ES-I3 (cell line): ENCODE results near the gene DLK2.
"Not testable (repeated sequence)": the region's sequence is repeated elsewhere in the genome, so short reads cannot be mapped to it uniquely, and the experiment has no call there.

Experiments
- H3K36me3 ChIP-seq: 2 replicates; pipeline ENCODE4 v1.6.1; 2013; ENCODE audit warnings: mild to moderate bottlenecking, low read length, control low read depth, moderate library complexity; ENCODE audit not compliant: insufficient read depth
- H3K4me1 ChIP-seq: 2 replicates; pipeline ENCODE4 v1.6.1; 2013; ENCODE audit warnings: mild to moderate bottlenecking, control low read depth, low read length; ENCODE audit not compliant: insufficient read depth
- H3K9ac ChIP-seq: 2 replicates; pipeline ENCODE4 v1.6.1; 2013; ENCODE audit warnings: low read depth, mild to moderate bottlenecking, low read length, moderate library complexity
- H3K9me3 ChIP-seq: 2 replicates; pipeline ENCODE4 v1.6.1; 2013; ENCODE audit warnings: mild to moderate bottlenecking, low read length, moderate library complexity; ENCODE audit not compliant: control insufficient read depth, insufficient read depth

DLK2 gene

DNA sequence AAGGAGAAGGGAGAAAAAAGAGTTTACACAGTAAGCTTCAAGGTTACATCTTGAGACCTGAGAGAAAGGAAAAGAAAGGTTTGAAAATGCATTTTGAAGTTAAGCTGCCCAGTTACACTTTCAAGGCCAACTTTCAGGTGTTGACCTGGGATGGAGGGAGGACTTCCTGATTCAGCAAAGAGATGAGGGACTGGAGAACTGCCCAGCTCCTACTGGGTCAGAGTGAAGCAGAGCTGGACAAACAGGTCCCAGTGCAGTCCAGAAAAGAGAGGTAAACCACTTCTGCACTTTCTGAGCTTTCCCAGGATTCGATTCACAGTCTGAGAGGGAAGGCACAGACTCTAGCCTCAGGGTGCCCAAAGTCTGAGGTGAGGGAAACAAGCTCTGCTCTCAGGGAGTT lies 16.1 kb upstream of the DLK2 start:
- H3K9me3 ChIP-seq, result no peaks in the 10 kb centered on the region
- no peaks in the 10 kb centered on the region; the same call in 1 of the 2 replicates for H3K4me1 ChIP-seq

DNA sequence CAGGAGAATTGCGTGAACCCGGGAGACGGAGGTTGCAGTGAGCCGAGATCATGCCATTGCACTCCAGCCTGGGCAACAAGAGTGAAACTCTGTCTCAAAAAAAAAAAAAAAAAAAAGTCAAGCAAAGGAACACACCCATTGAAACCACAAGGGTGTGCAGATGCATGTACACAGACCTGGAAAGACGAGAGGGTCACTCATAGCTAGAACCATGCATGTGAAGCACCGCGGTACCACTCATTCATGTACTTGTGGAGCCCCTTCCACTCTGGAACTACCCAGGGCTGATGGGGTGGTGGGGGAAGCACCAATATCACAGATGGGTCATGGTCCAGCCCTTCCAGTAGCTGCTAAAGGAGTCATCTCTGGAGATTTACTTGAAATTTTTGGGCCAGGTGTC lies 14.6 kb upstream of the DLK2 start:
- Histone ChIP-seq H3K4me1 (no peaks in the 10 kb centered on the region; the same call in 1 of the 2 replicates), H3K36me3 (no peaks in the 10 kb centered on the region), H3K9me3 (no peaks in the 10 kb centered on the region), H3K9ac (no peak overlapping the region)

More for the DNA sequence above, 16.1 kb upstream of the DLK2 start:
- Histone ChIP-seq H3K36me3 (no peaks in the 10 kb centered on the region), H3K9ac (no peak overlapping the region)

DNA sequence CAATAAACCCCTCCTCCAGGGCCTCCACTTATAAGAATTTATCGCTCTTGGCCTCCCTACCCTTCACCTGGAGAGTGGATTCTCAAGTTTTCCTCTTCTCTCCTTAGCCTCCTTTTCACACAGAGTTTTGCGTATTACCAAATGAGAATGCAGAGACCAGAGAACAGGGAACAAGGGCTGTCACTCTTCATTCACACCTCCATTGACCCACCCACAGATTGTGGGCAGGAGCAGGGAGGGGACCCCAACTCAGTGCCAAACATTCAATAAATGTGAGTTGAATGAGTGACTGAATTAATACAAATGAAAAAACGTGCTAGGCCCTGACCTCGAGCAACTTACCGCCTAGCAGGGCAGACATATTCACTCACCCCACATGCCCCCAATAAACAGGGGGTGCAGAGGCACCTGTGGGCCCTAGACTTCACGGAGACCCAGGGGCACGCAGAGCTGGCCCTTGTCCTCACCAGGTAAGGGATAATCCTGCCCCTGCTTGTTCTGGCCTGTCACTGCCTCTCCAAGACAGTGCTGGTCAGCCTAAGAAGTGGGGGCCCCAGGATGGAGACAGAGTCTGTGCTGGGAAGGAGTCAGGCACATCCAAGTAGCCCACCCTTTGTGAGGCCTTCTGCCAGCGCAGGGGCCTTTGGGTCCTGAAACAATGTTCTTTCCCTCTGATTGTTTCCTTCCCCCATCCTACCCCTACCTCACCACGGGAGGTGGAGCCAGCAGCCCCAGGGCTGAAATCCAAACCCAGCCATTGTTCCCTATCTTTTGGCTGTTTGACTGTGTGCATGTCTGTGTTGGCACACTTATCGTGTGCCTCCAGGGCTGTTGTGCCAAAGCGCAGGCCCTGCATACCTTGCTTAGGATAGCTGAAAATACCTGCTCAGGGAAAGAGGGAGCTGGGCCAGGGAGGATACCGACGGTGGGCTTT lies 13.7 kb upstream of the DLK2 start:
- H3K36me3 ChIP-seq, result no peaks in the 10 kb centered on the region
- H3K9ac ChIP-seq, result no peak overlapping the region
- H3K4me1 ChIP-seq, result no peaks in the 10 kb centered on the region; the same call in 1 of the 2 replicates
- H3K9me3 ChIP-seq, result no peaks in the 10 kb centered on the region

DNA sequence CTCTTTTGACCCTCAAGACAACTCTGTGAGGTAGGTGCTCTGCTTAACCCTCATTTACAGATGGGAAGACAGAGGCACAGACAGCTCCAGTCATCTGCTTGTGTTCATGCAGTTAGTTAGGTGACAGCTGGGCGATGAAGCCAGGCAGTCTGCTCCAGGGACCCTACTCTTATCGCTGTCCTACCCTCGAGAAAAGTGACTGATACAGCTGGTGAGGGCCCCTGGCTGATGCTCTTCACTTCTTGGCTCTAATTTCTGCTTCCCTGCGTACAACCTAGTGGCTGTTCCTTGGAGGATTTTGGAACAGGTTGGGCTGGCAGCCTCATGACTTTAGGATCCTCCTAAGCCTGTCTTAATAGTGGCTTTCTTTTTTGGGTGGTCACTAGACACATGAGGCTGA lies 12.9 kb upstream of the DLK2 start:
- H3K9ac ChIP-seq, result no peak overlapping the region
- no peaks in the 10 kb centered on the region; the same call in 1 of the 2 replicates for H3K4me1 ChIP-seq
- no peaks in the 10 kb centered on the region for H3K9me3 ChIP-seq
- no peaks in the 10 kb centered on the region for H3K36me3 ChIP-seq

DNA sequence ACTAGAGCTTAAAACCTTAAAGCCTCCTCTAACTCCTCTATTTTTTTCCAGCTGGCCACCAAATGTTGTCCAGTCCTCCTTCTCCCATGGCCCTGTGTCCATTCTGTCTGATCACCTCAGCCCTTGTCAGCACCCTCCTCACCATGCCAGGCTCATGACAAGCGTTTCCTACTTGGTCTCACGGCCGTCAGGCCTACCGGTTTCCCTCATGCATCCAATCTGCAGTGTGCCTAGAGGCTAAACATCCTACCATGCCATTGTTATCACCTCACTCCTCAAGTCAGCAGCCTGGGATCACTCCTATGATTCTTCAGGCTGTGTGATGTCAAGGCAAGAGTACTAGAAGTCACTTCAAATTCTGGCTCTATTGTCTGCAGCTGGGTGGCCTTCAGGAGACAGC lies 12.4 kb upstream of the DLK2 start:
- no peak overlapping the region for H3K9ac ChIP-seq
- H3K36me3 ChIP-seq, result no peaks in the 10 kb centered on the region
- no peaks in the 10 kb centered on the region; the same call in 1 of the 2 replicates for H3K4me1 ChIP-seq
- no peaks in the 10 kb centered on the region for H3K9me3 ChIP-seq

DNA sequence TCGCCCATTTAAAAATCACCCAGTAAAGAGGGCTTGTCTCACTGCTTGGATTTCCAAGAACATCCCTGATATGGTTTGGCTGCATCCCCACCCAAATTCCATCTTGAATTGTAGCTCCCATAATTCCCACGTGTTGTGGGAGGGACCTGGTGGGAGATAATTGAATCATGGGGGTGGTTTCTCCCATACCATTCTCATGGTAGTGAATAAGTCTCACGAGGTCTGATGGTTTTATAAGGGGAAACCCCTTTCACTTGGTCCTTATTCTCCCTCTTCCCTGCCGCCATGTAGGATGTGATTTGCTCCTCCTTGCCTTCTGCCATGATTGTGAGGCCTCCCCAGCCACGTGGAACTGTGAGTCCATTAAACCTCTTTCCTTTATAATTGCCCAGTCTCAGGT lies 11.9 kb upstream of the DLK2 start:
- H3K9me3 ChIP-seq, H3K9ac ChIP-seq, H3K4me1 ChIP-seq, H3K36me3 ChIP-seq: not testable (repeated sequence)

DNA sequence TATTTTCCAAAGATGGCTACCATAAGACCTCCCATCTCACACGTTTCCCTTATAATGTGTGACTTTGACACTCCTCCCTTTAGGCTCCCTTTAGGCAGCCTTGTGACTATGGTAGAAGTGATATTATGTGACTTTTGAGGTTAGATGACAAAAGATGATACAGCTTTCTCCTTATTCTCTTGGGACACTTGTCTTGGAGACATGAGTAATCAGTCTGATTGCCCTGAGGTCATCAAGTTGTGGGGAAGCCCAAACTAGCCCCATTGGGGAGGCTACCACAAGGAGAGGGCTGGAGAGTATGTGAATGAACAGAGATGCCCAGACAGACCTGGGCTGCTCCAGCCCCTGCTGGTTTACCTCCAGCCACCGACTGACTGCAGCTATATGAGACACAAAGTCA lies 10.6 kb upstream of the DLK2 start:
- Histone ChIP-seq H3K9ac (no peak overlapping the region), H3K4me1 (no peaks in the 10 kb centered on the region; the same call in 1 of the 2 replicates), H3K36me3 (no peaks in the 10 kb centered on the region), H3K9me3 (no peaks in the 10 kb centered on the region)

DNA sequence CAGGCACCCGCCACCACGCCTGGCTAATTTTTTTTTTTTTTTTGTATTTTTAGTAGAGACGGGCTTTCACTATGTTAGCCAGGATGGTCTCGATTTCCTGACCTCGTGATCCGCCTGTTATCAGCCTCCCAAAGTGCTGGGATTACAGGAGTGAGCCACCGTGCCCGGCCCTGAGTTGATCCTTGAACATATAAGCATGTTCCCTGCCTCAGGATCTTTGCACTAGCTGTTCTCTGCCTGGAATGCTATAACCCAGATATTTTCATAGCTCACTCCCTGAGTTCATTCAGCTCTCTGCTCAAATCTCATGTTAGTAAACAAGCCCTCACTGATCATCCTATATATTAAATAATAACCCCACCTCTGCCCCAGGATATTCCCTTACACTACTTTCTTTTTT lies 9.0 kb upstream of the DLK2 start:
- Histone ChIP-seq H3K4me1 (no peaks in the 10 kb centered on the region; the same call in 1 of the 2 replicates), H3K9ac (no peak overlapping the region), H3K36me3 (no peaks in the 10 kb centered on the region)

DNA sequence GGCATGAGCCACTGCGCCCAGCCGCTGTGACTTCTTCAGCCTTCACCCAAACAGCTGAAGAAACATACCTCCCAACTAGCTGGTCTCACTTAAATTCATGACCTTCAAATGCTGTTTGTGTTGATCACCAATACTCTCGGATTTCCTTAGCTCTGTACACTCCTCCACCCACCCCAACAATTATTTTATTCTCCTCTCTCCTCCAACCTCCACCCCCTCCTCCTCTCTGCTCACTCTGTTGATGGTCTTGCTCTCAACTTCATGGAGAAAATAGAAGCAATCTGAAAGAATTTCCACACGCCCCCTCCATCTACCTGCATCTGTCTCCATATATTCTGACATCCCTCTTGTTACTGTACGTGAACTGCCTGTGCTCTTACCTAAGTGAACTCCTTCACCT lies 6.6 kb upstream of the DLK2 start:
- no peaks in the 10 kb centered on the region for H3K4me1 ChIP-seq
- no peaks in the 10 kb centered on the region for H3K9me3 ChIP-seq
- H3K36me3 ChIP-seq, result no peaks in the 10 kb centered on the region
- no peak overlapping the region for H3K9ac ChIP-seq

More for the DNA sequence above, 9.0 kb upstream of the DLK2 start:
- H3K9me3 ChIP-seq, result no peaks in the 10 kb centered on the region

DNA sequence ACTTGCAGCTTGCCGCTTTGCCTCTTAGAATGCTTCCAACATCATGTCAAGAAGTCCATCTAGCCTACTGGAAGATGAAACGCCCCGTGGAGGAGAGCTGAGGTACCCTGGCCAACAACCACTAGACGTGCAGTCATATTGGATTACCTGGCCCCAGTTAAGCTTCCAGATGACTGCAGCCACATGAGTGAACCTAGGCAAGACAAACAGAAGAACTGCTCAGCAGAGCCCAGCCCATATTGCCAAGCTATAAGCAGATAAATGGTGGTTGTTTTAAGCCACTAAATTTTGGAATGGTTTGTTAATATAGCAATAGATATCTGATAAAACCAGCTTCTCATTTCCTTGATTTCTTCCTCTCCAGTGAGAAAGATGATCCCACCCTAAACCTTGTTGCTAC lies 4.7 kb upstream of the DLK2 start:
- no peaks in the 10 kb centered on the region for H3K4me1 ChIP-seq
- H3K9me3 ChIP-seq, result no peaks in the 10 kb centered on the region
- no peaks in the 10 kb centered on the region for H3K36me3 ChIP-seq
- H3K9ac ChIP-seq, result no peak overlapping the region

DNA sequence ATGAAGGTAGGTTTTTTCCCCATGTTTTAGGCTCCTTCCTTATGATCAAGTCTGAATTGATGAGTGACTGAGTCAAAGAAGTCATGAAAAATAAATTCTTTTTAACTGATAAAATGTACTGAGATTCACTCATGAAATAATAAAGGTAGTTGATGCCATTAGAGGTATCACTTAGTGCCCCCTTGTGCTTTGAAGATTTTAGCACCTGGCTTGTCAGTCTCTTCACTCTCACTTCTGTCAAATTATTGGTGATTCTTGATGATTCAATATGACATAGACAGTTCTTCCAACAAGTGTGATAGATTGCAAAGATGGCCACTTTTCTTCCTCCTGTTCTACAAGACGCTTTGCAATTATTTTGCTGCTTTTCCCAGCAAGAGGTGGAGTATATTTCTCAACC lies 4.2 kb upstream of the DLK2 start:
- Histone ChIP-seq H3K36me3 (no peaks in the 10 kb centered on the region), H3K4me1 (no peaks in the 10 kb centered on the region), H3K9ac (no peak overlapping the region), H3K9me3 (no peaks in the 10 kb centered on the region)

DNA sequence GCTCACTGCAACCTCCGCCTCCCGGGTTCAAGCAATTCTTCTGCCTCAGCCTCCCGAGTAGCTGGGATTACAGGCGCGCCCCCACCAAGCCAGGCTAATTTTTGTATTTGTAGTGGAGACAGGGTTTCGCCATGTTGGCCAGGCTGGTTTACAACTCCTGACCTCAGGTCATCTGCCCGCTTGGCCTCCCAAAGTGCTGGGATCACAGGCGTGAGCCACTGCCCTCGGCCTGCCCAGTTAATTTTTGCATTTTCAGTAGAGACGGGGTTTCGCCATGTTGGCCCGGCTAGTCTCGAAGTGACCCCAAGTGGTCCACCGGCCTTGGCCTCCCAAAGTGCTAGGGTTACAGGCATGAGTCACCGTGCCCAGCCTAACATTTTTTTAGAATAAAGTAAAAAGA lies 2.8 kb upstream of the DLK2 start:
- H3K4me1 ChIP-seq, H3K9me3 ChIP-seq, H3K36me3 ChIP-seq, H3K9ac ChIP-seq: not testable (repeated sequence)

DNA sequence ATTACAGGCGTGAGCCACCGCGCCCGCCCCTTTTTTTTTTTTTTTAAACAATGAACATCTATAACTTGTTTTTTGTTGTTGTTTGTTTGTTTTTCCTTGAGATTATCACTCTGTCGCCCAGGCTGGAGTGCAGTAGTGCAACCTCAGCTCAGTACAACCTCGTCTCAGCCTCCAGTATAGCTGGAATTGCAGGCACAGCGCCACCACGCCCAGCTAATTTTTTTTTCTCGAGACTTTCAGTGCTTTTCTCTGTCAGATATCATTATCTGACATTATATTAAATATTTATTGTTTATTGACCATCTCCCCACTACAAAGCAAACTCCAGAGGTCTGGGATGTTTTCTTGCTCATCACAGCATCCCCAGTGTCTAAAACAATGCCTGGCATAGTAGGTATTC lies 2.3 kb upstream of the DLK2 start:
- no peaks in the 10 kb centered on the region for H3K36me3 ChIP-seq
- H3K4me1 ChIP-seq, result no peaks in the 10 kb centered on the region
- H3K9me3 ChIP-seq, result no peaks in the 10 kb centered on the region
- H3K9ac ChIP-seq, result peak overlapping the region; percentile 28

DNA sequence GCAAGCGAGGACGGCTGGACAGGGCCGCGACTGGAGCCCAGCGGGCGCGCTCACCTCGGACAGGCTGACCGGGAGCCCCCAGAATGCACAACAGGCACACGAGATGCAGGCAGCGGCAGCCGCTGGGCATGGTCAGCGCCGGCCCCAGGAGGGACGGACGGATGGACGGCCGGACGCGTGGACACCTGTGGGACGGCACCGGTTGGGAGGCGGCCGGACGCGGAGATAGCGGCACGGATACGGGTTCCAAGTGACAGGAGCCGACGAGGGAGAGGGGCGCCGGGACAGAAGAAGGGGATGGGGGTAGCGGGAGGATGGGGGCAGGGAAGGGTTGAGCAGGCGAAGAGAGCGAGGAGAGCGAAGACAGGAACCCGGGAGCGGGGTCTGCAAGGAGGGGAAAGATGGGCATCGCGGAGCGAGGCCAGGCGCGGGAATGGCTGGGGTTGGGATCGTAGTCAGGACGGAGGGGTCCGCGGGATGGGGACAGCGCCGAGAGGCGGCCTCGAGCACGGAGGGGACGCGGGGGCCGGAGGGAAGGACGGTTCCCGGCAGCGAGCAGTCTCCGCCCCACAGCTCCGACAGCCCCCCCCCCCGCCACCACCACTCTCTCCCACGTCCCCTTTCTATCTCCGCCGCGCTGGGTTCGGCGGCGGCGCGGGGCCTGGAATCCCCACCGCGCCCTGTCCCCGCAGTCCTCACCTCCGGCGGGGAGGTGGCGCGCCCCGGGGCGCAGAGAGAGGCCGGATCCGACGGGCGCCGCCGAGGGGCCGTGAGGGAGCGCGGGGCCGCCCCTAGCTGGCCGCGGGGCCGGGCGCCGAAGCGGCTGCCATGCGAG lies 435 bp downstream of the DLK2 start:
- Histone ChIP-seq H3K9me3 (no peaks in the 10 kb centered on the region), H3K36me3 (no peaks in the 10 kb centered on the region; the same call in 1 of the 2 replicates), H3K9ac (peak overlapping the region; percentile 52; the same call in 1 of the 2 replicates), H3K4me1 (no peaks in the 10 kb centered on the region)
